ENCODE data around the gene ROBO3.

Gene ROBO3

GRCh38 chr11:124891373-124891861 lies 26.2 kb downstream of the ROBO3 start:
- no peak for DNase-seq (ENCODE audit: low read depth in 2 of 3, low spot score in 2 of 3)

GRCh38 chr11:124892146-124892545 lies 26.9 kb downstream of the ROBO3 start:
- DNase-seq (ENCODE audit: low read depth in 2 of 3, low spot score in 2 of 3): no peak

- DNase-seq (ENCODE audit: low read depth in 2 of 3, low spot score in 2 of 3): no peak
Observed at GRCh38 chr11:124892750-124893454, 27.7 kb downstream of the ROBO3 start.

- no peak for DNase-seq (ENCODE audit: low read depth in 2 of 3, low spot score in 2 of 3)
Observed at GRCh38 chr11:124893781-124894401, 28.7 kb downstream of the ROBO3 start.

GRCh38 chr11:124894606-124895430 lies 29.6 kb downstream of the ROBO3 start:
- DNase-seq (ENCODE audit: low read depth in 2 of 3, low spot score in 2 of 3): no peak

GRCh38 chr11:124895471-124895971 lies 30.3 kb downstream of the ROBO3 start:
- no peak for DNase-seq (ENCODE audit: low read depth in 2 of 3, low spot score in 2 of 3)

- no peak for DNase-seq (ENCODE audit: low read depth in 2 of 3, low spot score in 2 of 3)
Observed at GRCh38 chr11:124896071-124896750, 31.0 kb downstream of the ROBO3 start.

- no peak for DNase-seq (ENCODE audit: low read depth in 2 of 3, low spot score in 2 of 3)
Observed at GRCh38 chr11:124896821-124897391, 31.7 kb downstream of the ROBO3 start.

- DNase-seq (ENCODE audit: low read depth in 2 of 3, low spot score in 2 of 3): no peak
Observed at GRCh38 chr11:124897674-124898262, 32.5 kb downstream of the ROBO3 start, which contains the start of gene ROBO4. Gene ROBO4, minus strand, starts transcription at chr11:124897865. Its CDS starts 70 bp downstream, at chr11:124897795.

GRCh38 chr11:124898263-124898680 lies 33.0 kb downstream of the ROBO3 start:
- no peak for DNase-seq (ENCODE audit: low read depth in 2 of 3, low spot score in 2 of 3)

- DNase-seq (ENCODE audit: low read depth in 2 of 3, low spot score in 2 of 3): no peak
Observed at GRCh38 chr11:124898711-124899110, 33.5 kb downstream of the ROBO3 start.

GRCh38 chr11:124899383-124900145 lies 34.3 kb downstream of the ROBO3 start:
- no peak for DNase-seq (ENCODE audit: low read depth in 2 of 3, low spot score in 2 of 3)

- DNase-seq (ENCODE audit: low read depth in 2 of 3, low spot score in 2 of 3): no peak
Observed at GRCh38 chr11:124900464-124900863, 35.2 kb downstream of the ROBO3 start.

GRCh38 chr11:124902616-124903015 lies 37.4 kb downstream of the ROBO3 start:
- no peak for DNase-seq (ENCODE audit: low read depth in 2 of 3, low spot score in 2 of 3)

- DNase-seq (ENCODE audit: low read depth in 2 of 3, low spot score in 2 of 3): no peak
Observed at GRCh38 chr11:124915541-124916369, 50.5 kb downstream of the ROBO3 start.

GRCh38 chr11:124916370-124916710 lies 51.1 kb downstream of the ROBO3 start:
- no peak for DNase-seq (ENCODE audit: low read depth in 2 of 3, low spot score in 2 of 3)

- DNase-seq (ENCODE audit: low read depth in 2 of 3, low spot score in 2 of 3): no peak
Observed at GRCh38 chr11:124917115-124917637, 51.9 kb downstream of the ROBO3 start.

GRCh38 chr11:124918950-124919349 lies 53.7 kb downstream of the ROBO3 start, which contains the start of gene HEPN1:
Gene HEPN1, plus strand, starts transcription at chr11:124919250.
- no peak for DNase-seq (ENCODE audit: low read depth in 2 of 3, low spot score in 2 of 3)

Measured in activated CD8-positive, alpha-beta memory T cell treated with anti-CD3 and anti-CD28 coated beads for 48 hours (primary cell).